H1 (cell line): ENCODE results near the gene CACNG6. TPM values are rescaled to one million over a fixed set of nuclear protein-coding genes. Genes with fewer than 3 reads are reported as not detected.
A peak's percentile ranks its signal among the peaks of the same experiment; 100 is the strongest.

Experiments
- CTCF ChIA-PET: fragments of 300-600 bp; sonication (Branson Sonifier 250); formaldehyde crosslinking; loops from one replicate; lab custom pipeline; 2021; ENCODE audit not compliant: partially characterized antibody; lab: Charles Lee
- POLR2A ChIA-PET: fragments of 300-600 bp; sonication (Branson Sonifier 250); formaldehyde crosslinking; loops from one replicate; lab custom pipeline; 2021; ENCODE audit warnings: inconsistent platforms; ENCODE audit not compliant: partially characterized antibody; lab: Charles Lee
- DNase-seq, 2 experiments: peaks; one replicate each; pipeline versions ENCODE4 v3.0.0 to v3.0.0-alpha.2; 2010 to 2022; ENCODE audit warnings: low spot score in 2 of 2, low read depth in 1 of 2, mixed read lengths in 1 of 2
- FAIRE-seq: peaks from 2 replicates; lab custom pipeline; 2011; peaks lifted over from hg19 to GRCh38; lab: Jason Lieb, UNC
- H2AFZ ChIP-seq: 2 replicates; pipeline ENCODE4 v1.8.1; 2012; ENCODE audit warnings: low read length, inconsistent platforms
- H2AK5ac ChIP-seq: 2 replicates; pipeline ENCODE4 v1.6.1; 2013; ENCODE audit warnings: low read depth, low read length
- H2BK120ac ChIP-seq: replicated peaks from 2 replicates; pipeline ENCODE3; 2013; ENCODE audit warnings: low read depth, low read length, inconsistent platforms
- H2BK12ac ChIP-seq: 2 replicates; pipeline ENCODE4 v1.6.1; 2013; ENCODE audit warnings: low read depth, low read length
- H2BK15ac ChIP-seq: 2 replicates; pipeline ENCODE4 v1.6.1; 2013; ENCODE audit warnings: low read length
- H2BK20ac ChIP-seq: 2 replicates; pipeline ENCODE4 v1.6.1; 2013; ENCODE audit warnings: low read length
- H2BK5ac ChIP-seq: 2 replicates; pipeline ENCODE4 v1.6.1; 2013; ENCODE audit warnings: low read depth, low read length
- H3K14ac ChIP-seq: 2 replicates; pipeline ENCODE4 v1.6.1; 2013; ENCODE audit warnings: inconsistent platforms; ENCODE audit not compliant: insufficient read length
- H3K18ac ChIP-seq: 2 replicates; pipeline ENCODE4 v1.6.1; 2013; ENCODE audit warnings: low read length; ENCODE audit errors: extremely low read depth
- H3K23ac ChIP-seq: 2 replicates; pipeline ENCODE4 v1.6.1; 2013; ENCODE audit warnings: inconsistent platforms; ENCODE audit not compliant: insufficient read length
- H3K23me2 ChIP-seq: 2 replicates; pipeline ENCODE4 v1.6.1; 2013; ENCODE audit warnings: low read depth, low read length
- H3K27ac ChIP-seq: 2 replicates; pipeline ENCODE4 v1.6.1; 2011; ENCODE audit warnings: low read depth, low read length, inconsistent platforms
- H3K27me3 ChIP-seq, 4 experiments: replicated peaks in 1 of 4; 1 replicate in 1 of 4; 2 replicates in 3 of 4; pipeline versions ENCODE4 v1.6.1 to v1.8.1; 2011 to 2013; ENCODE audit warnings: low read length in 3 of 4, mild to moderate bottlenecking in 3 of 4, inconsistent platforms in 2 of 4, mixed read lengths in 2 of 4, moderate library complexity in 1 of 4; ENCODE audit not compliant: control insufficient read depth in 3 of 4, insufficient read depth in 3 of 4; ENCODE audit errors: extremely low read depth in 1 of 4
- H3K36me3 ChIP-seq, 4 experiments: 2 replicates each; pipeline versions ENCODE4 v1.6.1 to v1.8.1; 2011 to 2013; ENCODE audit warnings: mild to moderate bottlenecking in 4 of 4, low read length in 3 of 4, moderate library complexity in 2 of 4, control low read depth in 1 of 4, inconsistent platforms in 1 of 4; ENCODE audit not compliant: insufficient read depth in 4 of 4, control insufficient read depth in 2 of 4
- H3K4ac ChIP-seq: replicated peaks from 2 replicates; pipeline ENCODE3; 2013; ENCODE audit warnings: low read length, low read depth, mixed read lengths, inconsistent platforms; ENCODE audit not compliant: insufficient read length
- H3K4me1 ChIP-seq, 4 experiments: replicated peaks in 1 of 4; 1 replicate in 1 of 4; 2 replicates in 3 of 4; pipeline versions ENCODE4 v1.6.1 to v1.8.1; 2011 to 2013; ENCODE audit warnings: low read length in 3 of 4, inconsistent platforms in 2 of 4, mixed read lengths in 1 of 4; ENCODE audit not compliant: insufficient read depth in 4 of 4, control insufficient read depth in 3 of 4
- H3K4me2 ChIP-seq, 2 experiments: 2 replicates each; pipeline versions ENCODE4 v1.6.1 to v1.8.1; 2011 to 2013; ENCODE audit warnings: low read depth in 2 of 2, low read length in 2 of 2, control low read depth in 1 of 2, inconsistent platforms in 1 of 2, mild to moderate bottlenecking in 1 of 2; ENCODE audit not compliant: insufficient read depth in 1 of 2
- H3K4me3 ChIP-seq, 4 experiments: fragments of 200-600, 300-600 bp in 1 of 4; sonication (generic), shearing (Covaris generic), sonication (Bioruptor Twin) in 1 of 4; 2 replicates each; pipeline versions ENCODE4 v1.5.1 to v1.8.1; 2011 to 2016; ENCODE audit warnings: low read length in 4 of 4, low read depth in 3 of 4, control low read depth in 2 of 4, inconsistent platforms in 2 of 4, mild to moderate bottlenecking in 2 of 4, mixed read lengths in 1 of 4, moderate library complexity in 1 of 4; ENCODE audit not compliant: insufficient read depth in 2 of 4; ENCODE audit errors: extremely low read depth in 1 of 4
- H3K56ac ChIP-seq: replicated peaks from 2 replicates; pipeline ENCODE3; 2013; ENCODE audit warnings: low read depth, mild to moderate bottlenecking, mixed read lengths, low read length, inconsistent platforms; ENCODE audit not compliant: insufficient read length
- H3K79me1 ChIP-seq: 2 replicates; pipeline ENCODE4 v1.6.1; 2013; ENCODE audit warnings: low read depth, low read length, control low read depth
- H3K79me2 ChIP-seq, 2 experiments: 2 replicates each; pipeline versions ENCODE4 v1.6.1 to v1.8.1; 2012 to 2013; ENCODE audit warnings: low read length in 2 of 2, mild to moderate bottlenecking in 2 of 2, inconsistent platforms in 1 of 2; ENCODE audit not compliant: insufficient read depth in 2 of 2, control insufficient read depth in 1 of 2
- H3K9ac ChIP-seq, 4 experiments: replicated peaks in 1 of 4; 1 replicate in 1 of 4; 2 replicates in 3 of 4; pipeline versions ENCODE4 v1.6.1 to v1.8.1; 2011 to 2013; ENCODE audit warnings: low read depth in 3 of 4, low read length in 3 of 4, control low read depth in 2 of 4, mild to moderate bottlenecking in 2 of 4, moderate library complexity in 2 of 4, inconsistent platforms in 1 of 4; ENCODE audit errors: extremely low read depth in 1 of 4
- H3K9me3 ChIP-seq, 2 experiments: 2 replicates each; pipeline versions ENCODE4 v1.6.1 to v1.8.1; 2012 to 2013; ENCODE audit warnings: mild to moderate bottlenecking in 2 of 2, moderate library complexity in 2 of 2, control low read depth in 1 of 2, inconsistent platforms in 1 of 2, low read depth in 1 of 2, low read length in 1 of 2, mixed read lengths in 1 of 2; ENCODE audit not compliant: insufficient read depth in 2 of 2
- H4K20me1 ChIP-seq, 2 experiments: replicated peaks in 1 of 2; 2 replicates each; pipeline versions ENCODE3 to v1.8.1; 2011 to 2013; ENCODE audit warnings: inconsistent platforms in 2 of 2, low read length in 2 of 2, mild to moderate bottlenecking in 1 of 2; ENCODE audit not compliant: insufficient read depth in 2 of 2, control insufficient read depth in 1 of 2
- H4K5ac ChIP-seq: 2 replicates; pipeline ENCODE4 v1.6.1; 2013; ENCODE audit warnings: low read length, low read depth, mixed read lengths, inconsistent platforms; ENCODE audit not compliant: insufficient read length
- H4K8ac ChIP-seq: 2 replicates; pipeline ENCODE4 v1.8.0; 2013; ENCODE audit warnings: mild to moderate bottlenecking, moderate library complexity, low read length, inconsistent platforms; ENCODE audit not compliant: insufficient read depth; ENCODE audit errors: extremely low read depth
- H4K91ac ChIP-seq: replicated peaks from 2 replicates; pipeline ENCODE3; 2013; ENCODE audit warnings: low read length, mixed read lengths, inconsistent platforms; ENCODE audit not compliant: insufficient read length
- ATF3 ChIP-seq: IDR thresholded peaks from 2 replicates; pipeline ENCODE4 v1.6.1; 2011; ENCODE audit warnings: low read depth, mild to moderate bottlenecking, low read length; ENCODE audit not compliant: insufficient read depth
- BACH1 ChIP-seq: IDR thresholded peaks from 2 replicates; pipeline ENCODE4 v1.6.1; 2012; ENCODE audit warnings: low read length, improper control_type of control experiment
- GABPA ChIP-seq: IDR thresholded peaks from 2 replicates; pipeline ENCODE4 v1.6.1; 2011; ENCODE audit warnings: mild to moderate bottlenecking, low read length, moderate library complexity, borderline replicate concordance; ENCODE audit not compliant: insufficient read depth
- HDAC2 ChIP-seq, 2 experiments: fragments of 300-600 bp in 1 of 2; sonication (generic) in 1 of 2; IDR thresholded peaks; 2 replicates each; pipeline ENCODE4 v1.6.1; 2011 to 2012; ENCODE audit warnings: low read depth in 2 of 2, low read length in 2 of 2, mild to moderate bottlenecking in 2 of 2, moderate library complexity in 2 of 2, borderline replicate concordance in 1 of 2, inconsistent platforms in 1 of 2
- SIN3A ChIP-seq, 2 experiments: IDR thresholded peaks in 1 of 2; conservative IDR thresholded peaks in 1 of 2; 2 replicates each; pipeline ENCODE4 v1.6.1; 2011 to 2012; ENCODE audit warnings: low read length in 2 of 2, improper control_type of control experiment in 1 of 2, low read depth in 1 of 2, mild to moderate bottlenecking in 1 of 2
- SRF ChIP-seq: IDR thresholded peaks from 2 replicates; pipeline ENCODE4 v1.6.1; 2011; ENCODE audit warnings: mild to moderate bottlenecking, low read depth, low read length, moderate library complexity
- WGBS, 2 experiments: shearing (Covaris generic) in 1 of 2; methylation state at CpG; one replicate each; pipeline versions ENCODE4 v1.1.6 to v1.1.7; 2013 to 2015; ENCODE audit warnings: low lambda C conversion rate in 2 of 2, mixed read lengths in 2 of 2, inconsistent platforms in 1 of 2, low coverage in 1 of 2, missing lambda C conversion rate in 1 of 2; ENCODE audit not compliant: insufficient replicate concordance in 2 of 2, insufficient coverage in 1 of 2, insufficient read length in 1 of 2; ENCODE audit errors: extremely low coverage in 1 of 2, missing lambda C conversion rate in 1 of 2; 5-methylcytosine and 5-hydroxymethylcytosine counted together
- polyA plus RNA-seq, 7 experiments: library from polyadenylated mRNA; depleted of rRNA in 3 of 7; stranded (reverse) in 5 of 7; unstranded in 2 of 7; fragments of >200 nt in 5 of 7; fragments of 200-250 nt in 2 of 7; gene quantifications; 1 replicate in 5 of 7; 2 replicates in 1 of 7; 4 replicates in 1 of 7; pipeline versions ENCODE4 v1.2.1 to v1.2.3, GENCODE V29; 2011 to 2013; ENCODE audit warnings: missing spikeins in 2 of 7, mixed read lengths in 2 of 7
- total RNA-seq: library from RNA; stranded (reverse); fragmentation: NEBNext Ultra II Directional; extraction: Animal tissue kit (Norgen Biotek cat#: 25700); gene quantifications from 2 replicates; pipeline ENCODE4 v1.2.1, GENCODE V29; 2021

The CACNG6 gene
- total and polyA plus RNA-seq, 2 of the 8 experiments (the other 6 are each of a cell fraction or from before 2014, with no cell fraction given), result 1.2 to 1.6 TPM

GRCh38 chr19:53961523-53962356 lies 29.7 kb upstream of the CACNG6 start:
- Histone ChIP-seq H2BK120ac (no peak overlapping the region), H2AK5ac (no peak overlapping the region), H3K9ac (peak overlapping the region in 1 of 4 experiments; percentile 29; a peak in 1 of 7 replicates), H3K9me3 (no peaks in the 10 kb centered on the region), H2BK12ac (peak overlapping the region; percentile 75; the same call in 1 of the 2 replicates), H3K36me3 (peaks cover under 1 to 20% (median 9%) of the 10 kb centered on the region in 4 experiments; a peak in 5 of 8 replicates), H4K8ac (no peak overlapping the region), H4K91ac (peak overlapping the region; percentile 56), H2BK15ac (no peak overlapping the region), H3K23me2 (peaks cover 37% of the 10 kb centered on the region), H3K18ac (peak overlapping the region; percentile 87; the same call in 1 of the 2 replicates), H2AFZ (no peak overlapping the region), H3K23ac (no peak overlapping the region), H3K56ac (no peak overlapping the region), H2BK20ac (no peak overlapping the region), H4K5ac (no peak overlapping the region), H3K4me3 (peak overlapping the region; percentile 48 to 88 (median 64))
- no peak for FAIRE-seq
- CTCF ChIA-PET, result interaction anchor here (0.6 to 3.6 kb wide), 5 partner anchors 14 to 537 kb away, joined by 3 to 23 read pairs (median 3); no protein-coding TSS in a partner anchor
- 0 out of 4 replicates have a peak, but pooled peaks of 1 of the 2 experiments have one; percentile 31 for TF ChIP-seq SIN3A (conservative IDR thresholded peaks at IDR 0.05 in 1 of 2, IDR thresholded peaks at IDR 0.05 in 1 of 2; ENCODE audit: low read depth in 1 of 2, low read length in 2 of 2)
- TF ChIP-seq SRF, result no peak
- no peak for TF ChIP-seq BACH1
- no peak for TF ChIP-seq ATF3
- TF ChIP-seq GABPA, result peak; percentile 95
- TF ChIP-seq HDAC2 (IDR thresholded peaks at IDR 0.05; ENCODE audit: borderline replicate concordance in 1 of 2, low read depth in 2 of 2, low read length in 2 of 2), result no peak
- TF ChIP-seq, all 59 proteins: peak for 2
- peaks cover 0 to 20% of the 10 kb centered on the region in 2 experiments; a peak in 1 of 4 replicates for H3K79me2 ChIP-seq
- H3K4me1 ChIP-seq, result peaks cover 7 to 21% (median 12%) of the 10 kb centered on the region in 4 experiments
- POLR2A ChIA-PET, result interaction anchor here (1.0 to 5.6 kb wide), 13 partner anchors 9 to 96 kb away, joined by 3 to 41 read pairs (median 4); no protein-coding TSS in a partner anchor
- H3K4ac ChIP-seq, result peak overlapping the region; percentile 21
- WGBS, 2 experiments, result 1% methylated on average over 20 of the region's 32 CpGs; no CpG with 5 or more reads in 1 of the 2 experiments
- DNase-seq, result no peak
- H3K27ac ChIP-seq, result no peak overlapping the region
- peaks cover 0 to 3% (median 1%) of the 10 kb centered on the region in 4 experiments; a peak in 2 of 7 replicates for H3K27me3 ChIP-seq
- H4K20me1 ChIP-seq, result peaks cover 0 to 2% of the 10 kb centered on the region in 2 experiments
- H3K79me1 ChIP-seq, result peaks cover 6% of the 10 kb centered on the region; the same call in 1 of the 2 replicates
- no peak overlapping the region for H2BK5ac ChIP-seq
- H3K14ac ChIP-seq, result no peak overlapping the region
- peak overlapping the region; percentile 90 to 91 for H3K4me2 ChIP-seq
